Suprapubic skin (tissue), 4 donors: Measurements from ENCODE around the gene NCK2. TPM values are rescaled to one million over a fixed set of nuclear protein-coding genes. Genes with fewer than 3 reads are reported as not detected.
A peak's percentile ranks its signal among the peaks of the same experiment; 100 is the strongest.

Experiments used
- DNase-seq, 2 donors: peaks; one replicate each; pipeline ENCODE4 v3.0.0-alpha.2; 2019; ENCODE audit warnings: low spot score in 2 of 2
- H3K27ac ChIP-seq: fragments of 200-600 bp; sonication (generic); one replicate; pipeline ENCODE4 v1.5.1; 2019
- H3K27me3 ChIP-seq: fragments of 200-600 bp; sonication (generic); one replicate; pipeline ENCODE4 v1.5.1; 2019
- H3K36me3 ChIP-seq: fragments of 200-600 bp; sonication (generic); one replicate; pipeline ENCODE4 v1.5.1; 2019
- H3K4me1 ChIP-seq: fragments of 200-600 bp; sonication (generic); one replicate; pipeline ENCODE4 v1.5.1; 2019
- H3K4me3 ChIP-seq: fragments of 200-600 bp; sonication (generic); one replicate; pipeline ENCODE4 v1.5.1; 2019; ENCODE audit warnings: mild to moderate bottlenecking
- H3K9me3 ChIP-seq: fragments of 200-600 bp; sonication (generic); one replicate; pipeline ENCODE4 v1.5.1; 2019
- EP300 ChIP-seq: sonication (generic); formaldehyde crosslinking; IDR thresholded peaks from one replicate; pipeline ENCODE4 v1.6.1; 2017; ENCODE audit warnings: antibody characterized with exemption
- POLR2A ChIP-seq, 2 donors: fragments of 450-650 bp; IDR thresholded peaks; one replicate each; pipeline ENCODE4 v1.6.1; 2017; ENCODE audit warnings: antibody characterized with exemption in 2 of 2, mild to moderate bottlenecking in 2 of 2, moderate library complexity in 2 of 2
- POLR2AphosphoS5 ChIP-seq, 3 donors: sonication (generic); formaldehyde crosslinking; IDR thresholded peaks; one replicate each; pipeline ENCODE4 v1.6.1; 2017; ENCODE audit warnings: antibody characterized with exemption in 3 of 3
- WGBS: methylation state at CpG from one replicate; pipeline ENCODE4 v1.1.5; 2018; 5-methylcytosine and 5-hydroxymethylcytosine counted together
- total RNA-seq, 4 donors: library from RNA; depleted of rRNA; stranded (reverse); fragments of >200 nt; gene quantifications; one replicate each; pipeline ENCODE4 v1.1.0, GENCODE V29; 2016
- TF ChIP-seq, protein P1 (sequence below), 2 donors: fragments of 200-600 bp in 1 of 2; fragments of 450-650 bp in 1 of 2; sonication (generic) in 1 of 2; IDR thresholded peaks; one replicate each; pipeline ENCODE4 v1.5.1; 2016 to 2019; ENCODE audit warnings: antibody characterized with exemption in 2 of 2, mild to moderate bottlenecking in 1 of 2, moderate library complexity in 1 of 2

NCK2 gene
- 10 to 100 TPM; 40.1 to 59.4 (median 49.2) TPM for total RNA-seq

DNA sequence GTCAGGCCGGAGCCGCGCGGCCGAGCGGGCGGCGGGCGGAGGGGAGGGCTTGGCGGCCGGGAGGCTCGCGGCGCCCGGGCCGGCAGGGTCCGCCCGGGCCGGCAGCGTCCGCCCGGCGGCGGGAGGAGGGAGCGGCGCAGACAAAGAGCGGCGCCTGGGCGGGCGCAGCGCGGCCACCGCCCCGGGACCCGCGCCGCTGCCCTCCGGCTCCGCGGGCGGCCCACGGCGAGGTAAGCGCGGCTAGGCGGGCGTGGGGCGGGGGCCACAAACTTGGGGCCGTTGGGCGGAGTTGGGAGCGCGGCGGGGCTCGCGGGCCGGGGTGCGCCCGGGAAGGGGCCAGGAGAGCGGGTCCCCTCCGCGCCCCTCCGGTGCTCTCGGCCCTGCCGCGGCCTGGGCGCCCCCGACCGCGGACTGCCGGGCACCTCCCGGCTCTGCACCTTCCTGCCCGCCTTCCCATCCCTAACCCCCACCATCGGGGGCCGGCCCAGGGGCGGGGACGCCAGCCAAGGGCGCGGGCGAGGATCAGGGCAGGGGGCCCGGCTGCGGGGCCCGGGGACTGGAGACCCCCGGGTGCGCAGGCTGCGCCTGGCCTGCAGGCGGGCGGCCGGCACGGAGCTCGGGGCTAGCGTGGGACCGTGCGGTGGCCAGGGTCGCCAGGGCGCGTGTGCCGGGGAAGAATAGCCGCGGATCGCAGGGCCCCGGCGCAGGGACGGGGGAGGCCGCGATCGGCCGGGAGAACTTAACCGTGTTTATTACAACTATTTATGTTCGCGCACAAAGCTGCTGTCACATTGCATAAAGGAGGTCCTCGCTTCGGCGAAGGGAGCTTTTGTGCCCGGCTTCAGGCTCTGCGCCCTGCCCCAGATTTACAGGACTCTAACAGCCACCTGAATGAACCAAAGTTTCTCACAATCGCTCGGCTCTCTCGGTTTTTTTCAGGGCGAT lies at the start of gene NCK2:
Gene NCK2 (plus strand): TSS at position 4 of the 945 bp plus-strand sequence. CDS start 110,152 bp downstream, outside the sequence.
- peaks cover 53% of the 10 kb centered on the region for H3K4me1 ChIP-seq
- H3K36me3 ChIP-seq, result no peaks in the 10 kb centered on the region
- 0% methylated on average over 35 of the region's 119 CpGs for WGBS
- no peaks in the 10 kb centered on the region for H3K9me3 ChIP-seq
- DNase-seq, result peak in 1 of 2 donors; percentile 76
- H3K4me3 ChIP-seq, result peak within 1 kb of the TSS; percentile 81
- TF ChIP-seq, protein P1, sequence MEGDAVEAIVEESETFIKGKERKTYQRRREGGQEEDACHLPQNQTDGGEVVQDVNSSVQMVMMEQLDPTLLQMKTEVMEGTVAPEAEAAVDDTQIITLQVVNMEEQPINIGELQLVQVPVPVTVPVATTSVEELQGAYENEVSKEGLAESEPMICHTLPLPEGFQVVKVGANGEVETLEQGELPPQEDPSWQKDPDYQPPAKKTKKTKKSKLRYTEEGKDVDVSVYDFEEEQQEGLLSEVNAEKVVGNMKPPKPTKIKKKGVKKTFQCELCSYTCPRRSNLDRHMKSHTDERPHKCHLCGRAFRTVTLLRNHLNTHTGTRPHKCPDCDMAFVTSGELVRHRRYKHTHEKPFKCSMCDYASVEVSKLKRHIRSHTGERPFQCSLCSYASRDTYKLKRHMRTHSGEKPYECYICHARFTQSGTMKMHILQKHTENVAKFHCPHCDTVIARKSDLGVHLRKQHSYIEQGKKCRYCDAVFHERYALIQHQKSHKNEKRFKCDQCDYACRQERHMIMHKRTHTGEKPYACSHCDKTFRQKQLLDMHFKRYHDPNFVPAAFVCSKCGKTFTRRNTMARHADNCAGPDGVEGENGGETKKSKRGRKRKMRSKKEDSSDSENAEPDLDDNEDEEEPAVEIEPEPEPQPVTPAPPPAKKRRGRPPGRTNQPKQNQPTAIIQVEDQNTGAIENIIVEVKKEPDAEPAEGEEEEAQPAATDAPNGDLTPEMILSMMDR (IDR thresholded peaks at IDR 0.05), result no peak
- TF ChIP-seq POLR2AphosphoS5 (IDR thresholded peaks at IDR 0.05), result no peak
- TF ChIP-seq EP300, result no peak
- TF ChIP-seq POLR2A (IDR thresholded peaks at IDR 0.05), result no peak
- no peaks in the 10 kb centered on the region for H3K27me3 ChIP-seq
- H3K27ac ChIP-seq, result peak within 1 kb of the TSS; percentile 93

DNA sequence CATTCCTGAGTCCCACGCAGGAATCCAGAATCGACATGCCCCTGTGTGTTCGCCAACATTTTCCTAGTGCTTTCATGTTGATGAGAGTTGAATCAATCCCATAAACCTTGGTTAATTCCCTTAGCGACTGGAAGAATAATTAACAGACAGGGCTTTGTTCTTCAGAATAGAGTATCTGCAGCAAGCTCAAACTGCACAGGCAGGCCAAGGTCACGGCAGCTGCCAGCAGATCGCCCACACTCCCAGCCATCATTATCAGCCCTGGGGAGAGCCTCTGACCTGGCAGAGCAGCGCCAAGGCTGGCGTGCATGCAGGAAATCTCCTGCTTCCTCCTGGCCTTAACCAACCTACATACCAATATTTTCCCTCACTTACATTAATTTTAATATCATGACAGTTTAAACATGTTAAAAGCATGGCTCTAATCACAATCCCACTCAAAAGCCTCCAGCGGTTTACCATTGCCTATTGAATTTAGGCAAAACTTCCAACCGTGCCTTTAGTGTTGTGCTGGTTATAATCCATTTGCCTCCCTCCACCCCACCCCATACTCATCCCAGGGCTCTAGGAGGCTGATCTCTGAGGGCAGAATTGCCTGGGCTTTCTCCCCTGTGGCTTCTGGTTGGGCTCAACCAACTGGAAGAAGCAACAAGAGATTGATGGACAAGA lies 46.8 kb upstream of the NCK2 start:
- 45% methylated on average over 10 of the region's 10 CpGs for WGBS
- H3K4me1 ChIP-seq, result no peaks in the 10 kb centered on the region
- DNase-seq, result no peak
- H3K4me3 ChIP-seq, result no peak overlapping the region
- H3K36me3 ChIP-seq, result no peaks in the 10 kb centered on the region
- no peak overlapping the region for H3K27ac ChIP-seq
- TF ChIP-seq EP300, result no peak
- TF ChIP-seq POLR2AphosphoS5 (IDR thresholded peaks at IDR 0.05), result no peak
- TF ChIP-seq, protein P1 (IDR thresholded peaks at IDR 0.05), result no peak
- TF ChIP-seq POLR2A (IDR thresholded peaks at IDR 0.05), result no peak
- no peaks in the 10 kb centered on the region for H3K9me3 ChIP-seq
- no peaks in the 10 kb centered on the region for H3K27me3 ChIP-seq

DNA sequence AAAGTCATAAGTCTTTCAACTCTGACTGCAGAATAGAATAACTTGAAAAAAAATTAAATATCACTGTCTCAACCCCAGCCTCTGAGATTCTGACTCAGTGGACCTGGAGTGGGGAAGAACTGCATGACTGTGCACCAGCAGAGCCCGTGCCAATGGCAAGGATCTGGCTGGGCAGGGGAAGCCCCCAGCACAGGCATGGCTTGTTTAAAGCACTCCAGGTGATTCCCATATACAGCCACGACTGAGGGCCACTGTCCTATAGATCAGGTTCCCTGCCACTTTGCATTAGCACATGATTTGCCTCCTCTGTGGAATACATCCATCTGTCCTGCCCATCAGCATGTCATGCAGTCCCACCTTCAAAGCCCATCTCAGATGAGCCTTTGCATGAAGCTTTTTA lies 45.9 kb upstream of the NCK2 start:
- Histone ChIP-seq H3K27ac (no peak overlapping the region), H3K36me3 (no peaks in the 10 kb centered on the region), H3K9me3 (no peaks in the 10 kb centered on the region), H3K4me3 (no peak overlapping the region), H3K27me3 (no peaks in the 10 kb centered on the region), H3K4me1 (no peaks in the 10 kb centered on the region)
- TF ChIP-seq POLR2AphosphoS5 (IDR thresholded peaks at IDR 0.05) (no peak), POLR2A (IDR thresholded peaks at IDR 0.05) (no peak), EP300 (no peak)
- TF ChIP-seq, protein P1 (IDR thresholded peaks at IDR 0.05), result no peak
- DNase-seq, result no peak
- 78% methylated on average over 2 of the region's 2 CpGs for WGBS

DNA sequence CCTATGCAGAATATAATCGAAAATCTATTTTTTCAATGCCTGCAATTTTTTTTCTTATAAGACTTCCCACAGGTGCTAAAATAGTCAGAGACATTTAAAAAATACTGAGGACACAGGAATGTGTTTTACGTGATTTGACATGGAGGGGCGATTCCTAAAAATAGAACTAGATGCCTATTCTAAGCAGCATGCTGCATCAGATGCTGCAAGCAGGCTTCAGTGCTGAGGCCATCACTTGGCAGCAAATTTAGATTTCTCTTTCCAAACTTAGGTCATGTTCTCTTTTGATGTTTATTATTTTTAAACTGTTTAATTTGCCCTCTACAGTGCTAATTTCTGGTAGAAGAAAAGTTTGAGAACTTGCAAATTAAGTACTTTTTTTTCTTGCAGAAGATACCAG lies 43.7 kb upstream of the NCK2 start:
- TF ChIP-seq POLR2A (IDR thresholded peaks at IDR 0.05) (no peak), EP300 (no peak), POLR2AphosphoS5 (IDR thresholded peaks at IDR 0.05) (no peak)
- TF ChIP-seq, protein P1 (IDR thresholded peaks at IDR 0.05), result no peak
- H3K4me3 ChIP-seq, result no peak overlapping the region
- 83% methylated on average over 3 of the region's 3 CpGs for WGBS

DNA sequence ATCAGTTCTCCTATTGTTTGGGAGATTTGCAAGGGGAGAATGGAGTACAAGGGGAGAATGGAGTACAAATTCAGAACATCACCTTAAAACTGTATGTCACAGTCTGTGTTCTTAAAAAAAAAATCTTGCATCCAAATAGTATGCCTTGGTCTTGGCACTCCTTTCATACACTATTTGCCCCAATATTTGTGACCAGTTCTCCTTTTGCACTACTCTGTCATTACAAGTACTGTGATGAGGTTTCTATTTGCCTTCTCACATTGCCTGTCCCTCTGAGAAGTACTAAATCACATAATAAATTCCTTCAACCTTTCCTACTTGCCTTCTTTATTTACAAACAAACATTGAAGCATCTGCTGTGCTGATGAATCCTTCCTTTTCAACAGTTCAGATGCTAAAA lies 36.0 kb upstream of the NCK2 start:
- Histone ChIP-seq H3K27ac (no peak overlapping the region), H3K9me3 (no peaks in the 10 kb centered on the region), H3K36me3 (no peaks in the 10 kb centered on the region), H3K4me3 (no peak overlapping the region), H3K4me1 (no peaks in the 10 kb centered on the region), H3K27me3 (no peaks in the 10 kb centered on the region)
- no peak for TF ChIP-seq EP300
- no peak for TF ChIP-seq POLR2A (IDR thresholded peaks at IDR 0.05)
- TF ChIP-seq, protein P1 (IDR thresholded peaks at IDR 0.05), result no peak
- no peak for TF ChIP-seq POLR2AphosphoS5 (IDR thresholded peaks at IDR 0.05)
- DNase-seq, result no peak

More for the DNA sequence above, 43.7 kb upstream of the NCK2 start:
- Histone ChIP-seq H3K27me3 (no peaks in the 10 kb centered on the region), H3K27ac (no peak overlapping the region), H3K9me3 (no peaks in the 10 kb centered on the region), H3K4me1 (no peaks in the 10 kb centered on the region), H3K36me3 (no peaks in the 10 kb centered on the region)
- no peak for DNase-seq
